B cell (primary cell): Measurements from ENCODE around the gene ITGAE. TPM values are rescaled to one million over a fixed set of nuclear protein-coding genes. Genes with fewer than 3 reads are reported as not detected.

Source experiments
- ATAC-seq: fragments of 200-7000 bp; cut with Tn5 transposase; one replicate; pipeline ENCODE4 v1.10.0; 2021; ENCODE audit warnings: low read depth, mild to moderate bottlenecking, moderate number of reproducible peaks, moderate library complexity
- CTCF ChIA-PET: fragments of 350-600 bp; sonication (Branson Sonifier 250); formaldehyde crosslinking; loops from one replicate; lab custom pipeline; 2021; ENCODE audit warnings: antibody characterized with exemption, inconsistent platforms; lab: Charles Lee
- POLR2A ChIA-PET: fragments of 350-600 bp; sonication (Branson Sonifier 250); formaldehyde crosslinking; loops from one replicate; lab custom pipeline; 2021; ENCODE audit warnings: antibody characterized with exemption; lab: Charles Lee
- DNase-seq: peaks from one replicate; pipeline ENCODE4 v3.0.0; 2013
- H2AFZ ChIP-seq: 2 replicates; pipeline ENCODE4 v1.6.1; 2012; ENCODE audit warnings: mild to moderate bottlenecking, low read depth, low read length; ENCODE audit not compliant: insufficient read depth, poor library complexity, severe bottlenecking
- H3K27ac ChIP-seq, 2 donors: 1 replicate in 1 of 2; 2 replicates in 1 of 2; pipeline ENCODE4 v1.5.1; 2012 to 2013; ENCODE audit warnings: low read length in 2 of 2, mild to moderate bottlenecking in 2 of 2, moderate library complexity in 1 of 2
- H3K27me3 ChIP-seq, 4 experiments: fragments of 200-600 bp in 1 of 4; sonication (generic) in 1 of 4; replicated peaks in 1 of 4; 1 replicate in 2 of 4; 2 replicates in 2 of 4; pipeline versions ENCODE4 v1.6.1 to v1.7.0; 2013 to 2016; ENCODE audit warnings: low read length in 3 of 4, mild to moderate bottlenecking in 2 of 4, mixed read lengths in 1 of 4, moderate library complexity in 1 of 4; ENCODE audit not compliant: insufficient read depth in 4 of 4, control insufficient read depth in 3 of 4; ENCODE audit errors: control extremely low read depth in 1 of 4
- H3K36me3 ChIP-seq, 2 experiments: replicated peaks in 1 of 2; 1 replicate in 1 of 2; 2 replicates in 1 of 2; pipeline versions ENCODE4 v1.6.1 to v1.7.1; 2013; ENCODE audit warnings: low read length in 1 of 2; ENCODE audit not compliant: insufficient read depth in 2 of 2, control insufficient read depth in 1 of 2; ENCODE audit errors: control extremely low read depth in 1 of 2, extremely low read depth in 1 of 2
- H3K4me1 ChIP-seq, 2 donors: fragments of 200-600 bp in 1 of 2; sonication (generic) in 1 of 2; 1 replicate in 1 of 2; 2 replicates in 1 of 2; pipeline versions ENCODE4 v1.5.1 to v1.6.1; 2013 to 2017; ENCODE audit warnings: low read length in 2 of 2; ENCODE audit not compliant: control insufficient read depth in 2 of 2, insufficient read depth in 2 of 2
- H3K4me2 ChIP-seq: replicated peaks from 2 replicates; pipeline ENCODE3; 2012; ENCODE audit warnings: mild to moderate bottlenecking, low read depth, low read length; ENCODE audit not compliant: poor library complexity, severe bottlenecking
- H3K4me3 ChIP-seq, 5 experiments: fragments of 200-600 bp in 1 of 5; sonication (generic) in 1 of 5; 1 replicate in 3 of 5; 2 replicates in 2 of 5; pipeline versions ENCODE4 v1.5.1 to v1.7.0; 2011 to 2016; ENCODE audit warnings: low read length in 4 of 5, mild to moderate bottlenecking in 4 of 5, low read depth in 2 of 5, control low read depth in 1 of 5, moderate library complexity in 1 of 5; ENCODE audit not compliant: insufficient read depth in 1 of 5; ENCODE audit errors: control extremely low read depth in 1 of 5, extremely low read depth in 1 of 5
- H3K79me2 ChIP-seq: fragments of 200-600 bp; sonication (generic); one replicate; pipeline ENCODE4 v1.6.0; 2016; ENCODE audit warnings: low read length; ENCODE audit not compliant: control insufficient read depth, insufficient read depth
- H3K9ac ChIP-seq: fragments of 200-600 bp; sonication (generic); 2 replicates; pipeline ENCODE4 v1.6.1; 2017; ENCODE audit warnings: mild to moderate bottlenecking, low read length, moderate library complexity
- H3K9me3 ChIP-seq, 3 donors: one replicate each; pipeline versions ENCODE4 v1.6.1 to v1.7.1; 2013; ENCODE audit warnings: low read length in 2 of 3; ENCODE audit not compliant: control insufficient read depth in 2 of 3, insufficient read depth in 1 of 3; ENCODE audit errors: control extremely low read depth in 1 of 3
- H4K20me1 ChIP-seq: 2 replicates; pipeline ENCODE4 v1.6.0; 2012; ENCODE audit warnings: mild to moderate bottlenecking, low read length; ENCODE audit not compliant: insufficient read depth, control insufficient read depth, poor library complexity, severe bottlenecking
- H3K27ac Mint-ChIP-seq: one replicate; pipeline ENCODE4 v1.8.0; 2021; ENCODE audit warnings: mixed read lengths
- H3K27me3 Mint-ChIP-seq: one replicate; pipeline ENCODE4 v1.8.0; 2021; ENCODE audit warnings: mixed read lengths
- H3K4me1 Mint-ChIP-seq: one replicate; pipeline ENCODE4 v1.8.0; 2021; ENCODE audit warnings: mixed read lengths
- H3K4me3 Mint-ChIP-seq: one replicate; pipeline ENCODE4 v1.8.0; 2021; ENCODE audit warnings: mixed read lengths
- H3K9me3 Mint-ChIP-seq: one replicate; pipeline ENCODE4 v1.8.0; 2022; ENCODE audit warnings: mixed read lengths; ENCODE audit not compliant: insufficient read depth
- EZH2 ChIP-seq: IDR thresholded peaks from 2 replicates; pipeline ENCODE4 v1.6.1; 2012; ENCODE audit warnings: borderline replicate concordance, low read depth, mild to moderate bottlenecking, moderate library complexity, low read length; ENCODE audit not compliant: insufficient read depth, poor library complexity, severe bottlenecking
- WGBS: methylation state at CpG from one replicate; pipeline ENCODE4 v1.1.5; 2013; ENCODE audit warnings: missing lambda C conversion rate; ENCODE audit not compliant: insufficient coverage; 5-methylcytosine and 5-hydroxymethylcytosine counted together
- intact Hi-C: fragments of 100-400 bp; cut with micrococcal nuclease; formaldehyde crosslinking; loops from one replicate; pipeline ENCODE4 v1.10.0; 2022
- polyA plus RNA-seq: library from polyadenylated mRNA; depleted of rRNA; stranded (reverse); fragments of >200 nt; gene quantifications from 2 replicates; pipeline ENCODE4 v1.2.3, GENCODE V29; 2012
- total RNA-seq, 2 donors: library from RNA; stranded (reverse); fragments of 120-200 nt in 1 of 2; gene quantifications; 1 replicate in 1 of 2; 2 replicates in 1 of 2; pipeline versions ENCODE4 v1.2.3 to v1.2.4, GENCODE V29; 2013 to 2022
- TF ChIP-seq, protein P1 (sequence below): fragments of 200-600 bp; IDR thresholded peaks from one replicate; pipeline ENCODE4 v1.8.0; 2022; ENCODE audit warnings: antibody characterized with exemption, mild to moderate bottlenecking

Gene ITGAE
- total and polyA plus RNA-seq, 2 donors (not counting 1 experiment from before 2014, with no cell fraction given) = 48.2 to 95.6 TPM

DNA sequence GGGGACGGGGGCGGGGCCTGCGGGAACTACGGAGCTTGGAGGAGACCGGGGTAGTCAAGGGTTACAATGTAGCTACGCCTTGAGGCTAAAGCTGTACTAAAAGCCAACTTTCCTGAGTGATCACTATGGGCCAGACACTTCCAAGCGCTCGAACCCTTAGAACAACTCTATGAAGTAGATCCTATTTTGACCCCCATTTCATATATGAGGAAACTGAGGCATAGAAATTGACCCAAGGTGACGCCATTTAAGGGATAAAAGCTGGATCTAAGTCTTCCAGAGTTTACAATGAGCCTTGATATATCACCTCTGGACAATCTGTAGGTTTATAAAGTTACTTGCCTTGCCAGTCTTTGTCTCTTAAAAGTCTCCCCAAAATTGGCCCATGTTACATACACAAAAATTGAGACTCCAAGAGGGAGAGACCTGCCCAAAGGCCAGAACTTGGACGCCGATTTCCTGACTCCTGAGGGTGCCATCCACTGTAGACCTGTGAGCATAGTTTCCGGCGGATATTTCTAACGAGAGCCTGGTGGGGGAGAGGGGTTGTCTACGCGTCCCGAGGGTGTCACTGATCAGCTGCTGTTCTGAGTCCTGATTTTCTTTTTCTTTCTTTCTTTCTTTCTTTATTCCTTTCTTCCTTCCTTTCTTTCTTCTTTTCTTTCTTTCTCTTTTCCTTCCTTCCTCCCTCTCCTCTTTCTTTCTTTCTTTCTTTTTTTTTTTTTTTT is 45.6 kb upstream of the ITGAE start:
- H3K4me3 ChIP-seq = peak overlapping the region in 1 of 5 experiments; percentile 23
- WGBS = 0% methylated on average over 5 of the region's 17 CpGs
- peaks cover 43% of the 10 kb centered on the region for H3K79me2 ChIP-seq
- peaks cover 0 to 13% of the 10 kb centered on the region in 2 experiments for H3K36me3 ChIP-seq
- peaks cover 25% of the 10 kb centered on the region for H4K20me1 ChIP-seq
- no peak for TF ChIP-seq EZH2
- TF ChIP-seq, protein P1, sequence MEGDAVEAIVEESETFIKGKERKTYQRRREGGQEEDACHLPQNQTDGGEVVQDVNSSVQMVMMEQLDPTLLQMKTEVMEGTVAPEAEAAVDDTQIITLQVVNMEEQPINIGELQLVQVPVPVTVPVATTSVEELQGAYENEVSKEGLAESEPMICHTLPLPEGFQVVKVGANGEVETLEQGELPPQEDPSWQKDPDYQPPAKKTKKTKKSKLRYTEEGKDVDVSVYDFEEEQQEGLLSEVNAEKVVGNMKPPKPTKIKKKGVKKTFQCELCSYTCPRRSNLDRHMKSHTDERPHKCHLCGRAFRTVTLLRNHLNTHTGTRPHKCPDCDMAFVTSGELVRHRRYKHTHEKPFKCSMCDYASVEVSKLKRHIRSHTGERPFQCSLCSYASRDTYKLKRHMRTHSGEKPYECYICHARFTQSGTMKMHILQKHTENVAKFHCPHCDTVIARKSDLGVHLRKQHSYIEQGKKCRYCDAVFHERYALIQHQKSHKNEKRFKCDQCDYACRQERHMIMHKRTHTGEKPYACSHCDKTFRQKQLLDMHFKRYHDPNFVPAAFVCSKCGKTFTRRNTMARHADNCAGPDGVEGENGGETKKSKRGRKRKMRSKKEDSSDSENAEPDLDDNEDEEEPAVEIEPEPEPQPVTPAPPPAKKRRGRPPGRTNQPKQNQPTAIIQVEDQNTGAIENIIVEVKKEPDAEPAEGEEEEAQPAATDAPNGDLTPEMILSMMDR = peak; percentile 38
- no peaks in the 10 kb centered on the region for H3K9me3 ChIP-seq
- no peak overlapping the region for H3K27ac ChIP-seq
- H3K4me1 ChIP-seq = peaks cover 10 to 20% of the 10 kb centered on the region in 2 donors
- DNase-seq = no peak
- no peaks in the 10 kb centered on the region for H3K27me3 Mint-ChIP-seq
- intact Hi-C loops = loop anchor here (1.0 to 5.0 kb wide), 8 partner anchors 47 to 521 kb away; partner anchors contain the start of genes CAMKK1, CTNS, CYB5D2 and SHPK
- no peaks in the 10 kb centered on the region for H3K9me3 Mint-ChIP-seq
- POLR2A ChIA-PET = interaction anchor here (0.6 to 1.7 kb wide), 5 partner anchors 16 to 151 kb away, joined by 3 to 9 read pairs (median 3); partner anchors contain the start of gene P2RX5
- no peak overlapping the region for H3K27ac Mint-ChIP-seq
- CTCF ChIA-PET = interaction anchor here (0.7 to 7.8 kb wide), 33 partner anchors 9 to 232 kb away, joined by 3 to 101 read pairs (median 5); partner anchors contain the start of gene CAMKK1
- H3K9ac ChIP-seq = peak overlapping the region; percentile 27
- H3K27me3 ChIP-seq = no peaks in the 10 kb centered on the region
- H3K4me2 ChIP-seq = peak overlapping the region; percentile 80
- H2AFZ ChIP-seq = peak overlapping the region; percentile 99
- no peak for ATAC-seq
- H3K4me1 Mint-ChIP-seq = peaks cover 22% of the 10 kb centered on the region
- H3K4me3 Mint-ChIP-seq = peak overlapping the region; percentile 92
